NB4 (cell line): ENCODE data around the gene CAMSAP1.

ENCODE experiments used
- DNase-seq: peaks from one replicate; pipeline ENCODE4 v3.0.0; 2010; ENCODE audit warnings: low read depth
- H3K4me3 ChIP-seq: one replicate; pipeline ENCODE4 v1.5.1; 2011; ENCODE audit warnings: mild to moderate bottlenecking, low read depth, low read length, moderate library complexity
- MYC ChIP-seq: IDR thresholded peaks from 2 replicates; pipeline ENCODE4 v1.6.1; 2011; ENCODE audit warnings: low read depth, low read length
- POLR2A ChIP-seq: IDR thresholded peaks from 2 replicates; pipeline ENCODE4 v1.6.1; 2011; ENCODE audit warnings: mild to moderate bottlenecking; ENCODE audit not compliant: insufficient read length; ENCODE audit errors: extremely low read depth
- TF ChIP-seq, protein P1 (sequence below): IDR thresholded peaks from 2 replicates; pipeline ENCODE4 v1.6.1; 2011; ENCODE audit warnings: low read depth, low read length
- TF ChIP-seq, protein P2 (sequence below): IDR thresholded peaks from one replicate; pipeline ENCODE4 v1.5.1; 2012; ENCODE audit warnings: low read depth, low read length

CAMSAP1 gene

DNA sequence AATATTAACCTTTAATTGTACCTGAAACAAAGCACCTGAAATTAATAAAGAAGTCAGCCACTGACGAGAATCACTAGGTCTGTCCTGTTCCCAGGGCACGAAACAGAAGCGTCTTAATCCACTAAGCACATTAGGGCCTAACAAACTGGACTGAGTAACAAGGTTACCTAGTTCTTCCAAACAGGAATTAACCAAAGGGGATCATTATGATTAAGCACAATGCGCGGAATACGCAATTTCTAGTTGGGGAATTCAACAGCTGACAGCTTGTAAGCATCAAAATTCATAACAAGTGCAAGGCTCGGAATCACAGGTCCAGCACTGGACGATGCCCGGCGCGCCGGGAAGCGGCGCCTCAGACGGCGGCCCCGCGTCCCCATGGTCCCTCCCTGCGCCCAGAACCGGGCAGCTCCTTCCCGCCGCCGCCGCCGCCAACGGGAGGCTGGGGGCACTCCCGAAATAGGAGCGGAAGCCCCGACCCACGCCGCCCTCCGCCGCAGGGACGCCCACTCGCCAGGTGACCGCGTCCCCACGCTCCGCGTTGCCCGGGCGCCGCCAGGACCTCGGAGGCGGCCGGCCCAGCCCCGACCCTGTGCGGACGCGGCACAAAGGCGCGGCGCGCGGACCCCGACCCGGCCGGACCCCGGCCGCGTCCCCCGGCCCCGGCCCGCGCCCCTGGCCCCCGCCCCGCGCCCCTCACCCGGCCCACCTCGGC is 898 bp downstream of the CAMSAP1 start:
- peak; percentile 49 for DNase-seq
- TF ChIP-seq MYC (no peak), POLR2A (no peak)
- TF ChIP-seq, protein P1, sequence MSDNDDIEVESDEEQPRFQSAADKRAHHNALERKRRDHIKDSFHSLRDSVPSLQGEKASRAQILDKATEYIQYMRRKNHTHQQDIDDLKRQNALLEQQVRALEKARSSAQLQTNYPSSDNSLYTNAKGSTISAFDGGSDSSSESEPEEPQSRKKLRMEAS: no peak
- TF ChIP-seq, protein P2, sequence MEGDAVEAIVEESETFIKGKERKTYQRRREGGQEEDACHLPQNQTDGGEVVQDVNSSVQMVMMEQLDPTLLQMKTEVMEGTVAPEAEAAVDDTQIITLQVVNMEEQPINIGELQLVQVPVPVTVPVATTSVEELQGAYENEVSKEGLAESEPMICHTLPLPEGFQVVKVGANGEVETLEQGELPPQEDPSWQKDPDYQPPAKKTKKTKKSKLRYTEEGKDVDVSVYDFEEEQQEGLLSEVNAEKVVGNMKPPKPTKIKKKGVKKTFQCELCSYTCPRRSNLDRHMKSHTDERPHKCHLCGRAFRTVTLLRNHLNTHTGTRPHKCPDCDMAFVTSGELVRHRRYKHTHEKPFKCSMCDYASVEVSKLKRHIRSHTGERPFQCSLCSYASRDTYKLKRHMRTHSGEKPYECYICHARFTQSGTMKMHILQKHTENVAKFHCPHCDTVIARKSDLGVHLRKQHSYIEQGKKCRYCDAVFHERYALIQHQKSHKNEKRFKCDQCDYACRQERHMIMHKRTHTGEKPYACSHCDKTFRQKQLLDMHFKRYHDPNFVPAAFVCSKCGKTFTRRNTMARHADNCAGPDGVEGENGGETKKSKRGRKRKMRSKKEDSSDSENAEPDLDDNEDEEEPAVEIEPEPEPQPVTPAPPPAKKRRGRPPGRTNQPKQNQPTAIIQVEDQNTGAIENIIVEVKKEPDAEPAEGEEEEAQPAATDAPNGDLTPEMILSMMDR: no peak
- peak overlapping the region; percentile 64 for H3K4me3 ChIP-seq

DNA sequence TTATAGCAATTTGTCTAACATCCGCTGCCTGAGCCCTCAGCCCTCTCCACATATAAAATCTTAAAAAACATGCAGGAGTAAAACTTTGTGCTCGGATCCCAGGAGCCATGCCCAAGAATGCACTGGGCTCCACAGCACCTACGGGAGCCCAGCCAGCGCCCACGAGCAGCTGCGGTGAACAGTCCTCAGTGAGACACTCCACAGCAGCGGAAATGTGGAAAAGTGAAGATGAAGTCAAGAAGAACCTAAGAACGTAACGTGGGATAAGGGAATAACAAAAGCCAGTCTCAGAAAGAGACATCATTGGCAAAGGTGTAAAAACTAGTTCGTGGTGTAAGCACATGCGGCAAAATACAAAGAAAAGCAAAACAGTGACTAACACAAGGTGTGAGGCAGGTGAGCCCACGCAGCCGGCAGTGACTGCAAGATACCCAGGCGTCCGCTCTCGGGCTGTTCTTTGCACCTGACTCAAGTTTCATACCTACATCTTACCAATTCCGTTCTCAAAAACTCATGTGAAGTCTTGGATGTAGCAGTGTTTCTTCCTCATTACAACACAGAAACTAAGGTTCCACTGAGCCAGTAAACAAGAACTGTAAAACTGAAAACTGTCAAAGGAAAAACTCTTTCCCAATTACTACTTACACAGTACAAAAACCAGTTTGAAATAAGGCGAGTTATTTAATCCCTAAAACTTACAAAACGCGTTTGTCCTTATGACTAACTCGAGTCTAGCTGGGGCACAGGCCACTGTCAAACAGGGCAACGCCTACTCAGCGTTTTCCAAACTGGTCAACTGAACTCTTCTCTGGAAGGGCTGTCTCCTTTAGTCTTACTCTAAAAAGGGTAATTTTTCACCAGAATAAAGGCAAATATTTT is 1.7 kb downstream of the CAMSAP1 start:
- DNase-seq: peak; percentile 45
- TF ChIP-seq, protein P2: no peak
- TF ChIP-seq MYC (no peak), POLR2A (no peak)
- TF ChIP-seq, protein P1: no peak
- H3K4me3 ChIP-seq: peak overlapping the region; percentile 64

DNA sequence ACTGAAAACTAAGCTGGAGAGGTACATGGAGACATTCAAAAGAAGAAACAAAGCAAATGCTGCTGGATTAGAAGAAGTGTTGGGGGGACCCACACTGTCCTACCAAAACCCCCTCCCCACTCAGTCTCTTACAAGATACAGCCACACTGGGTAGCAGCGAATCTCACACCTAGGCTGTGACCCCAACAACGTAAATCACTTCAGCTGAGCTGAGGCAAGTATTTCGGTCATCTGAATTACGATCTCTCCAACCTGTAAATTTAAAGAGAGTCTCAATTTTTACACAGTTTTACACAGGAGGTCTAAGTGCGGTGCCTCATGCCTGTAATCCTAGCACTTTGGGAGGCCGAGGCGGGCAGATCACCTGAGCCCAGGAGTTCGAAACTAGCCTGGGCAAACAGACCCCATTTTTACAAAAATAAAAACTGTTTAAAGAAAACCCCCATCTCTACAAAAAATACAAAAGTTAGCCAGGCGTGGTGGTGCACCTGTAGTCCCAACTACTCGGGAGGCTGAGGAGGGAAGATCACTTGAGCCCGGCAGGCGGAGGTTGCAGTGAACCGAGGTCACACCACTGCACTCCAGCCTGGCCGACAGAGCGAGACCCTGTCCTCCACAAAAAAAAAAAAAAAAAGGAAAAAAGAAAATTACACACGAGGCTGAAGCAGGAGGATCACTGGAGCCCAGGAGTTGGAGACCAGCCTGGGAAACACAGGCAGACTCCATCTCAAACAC is 3.4 kb downstream of the CAMSAP1 start:
- H3K4me3 ChIP-seq: no peak overlapping the region
- DNase-seq: no peak
- no peak for TF ChIP-seq POLR2A
- TF ChIP-seq MYC: no peak
- TF ChIP-seq, protein P2: no peak
- TF ChIP-seq, protein P1: no peak

DNA sequence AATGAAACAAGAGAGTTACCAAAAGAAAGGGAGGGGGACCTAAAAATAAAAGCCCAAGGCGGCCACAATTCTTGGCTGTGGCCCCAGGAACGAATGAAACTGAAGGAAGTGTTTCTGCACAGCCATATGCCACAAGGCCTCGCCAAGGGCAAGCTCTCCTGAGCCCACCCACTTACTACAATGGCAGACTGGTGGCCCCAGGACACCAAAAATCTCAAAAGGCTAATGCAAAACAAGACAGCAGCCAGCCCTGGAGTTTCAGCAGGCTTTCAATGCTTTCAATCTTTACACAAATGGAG is 4.0 kb downstream of the CAMSAP1 start:
- no peak overlapping the region for H3K4me3 ChIP-seq
- DNase-seq: no peak
- TF ChIP-seq POLR2A (no peak), MYC (no peak)
- TF ChIP-seq, protein P2: no peak
- TF ChIP-seq, protein P1: no peak

DNA sequence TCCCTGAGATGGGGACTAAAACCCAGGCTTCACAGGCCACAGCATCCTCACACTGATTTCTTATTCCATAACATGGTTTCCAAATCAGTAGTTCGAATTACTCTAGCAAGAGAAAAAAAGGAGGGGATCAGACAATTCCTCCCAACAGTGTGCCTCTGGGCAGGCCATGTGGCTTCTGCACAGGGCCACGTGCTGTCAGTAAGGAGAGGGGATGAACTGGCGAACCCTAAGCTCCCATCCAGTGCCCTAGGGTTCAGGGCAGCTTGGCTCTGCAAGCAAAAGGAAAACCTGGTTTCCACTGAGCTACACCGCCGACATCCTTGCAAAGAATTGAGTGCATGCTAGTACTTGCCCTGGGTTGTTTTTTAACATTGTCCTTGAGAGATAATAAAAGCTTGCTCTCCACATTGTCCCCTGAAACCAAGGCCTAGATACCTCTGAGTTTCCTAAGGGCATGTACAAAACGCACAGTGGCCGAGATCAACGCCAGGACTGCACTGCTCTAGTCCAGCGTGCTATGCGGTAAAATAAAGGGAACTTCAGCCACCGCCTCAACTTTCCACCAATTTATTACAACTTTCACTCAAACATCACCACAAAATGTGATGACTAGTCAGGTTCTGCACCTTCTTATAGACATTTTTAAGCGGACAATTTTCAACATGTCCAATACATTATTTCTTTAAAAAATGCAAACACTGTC is 4.5 kb downstream of the CAMSAP1 start:
- TF ChIP-seq, protein P2: no peak
- no peak for TF ChIP-seq MYC
- no peak for TF ChIP-seq POLR2A
- TF ChIP-seq, protein P1: no peak
- DNase-seq: no peak
- H3K4me3 ChIP-seq: no peak overlapping the region
